Prostate gland (tissue), 2 donors: ENCODE results near the gene COL15A1. TPM values are rescaled to one million over a fixed set of nuclear protein-coding genes. Genes with fewer than 3 reads are reported as not detected.

Experiments
- DNase-seq: peaks from one replicate; pipeline ENCODE4 v3.0.0-alpha.2; 2019; ENCODE audit warnings: low spot score
- H3K27ac ChIP-seq, 2 donors: fragments of 200-600 bp; sonication (generic); 2 replicates each; pipeline ENCODE4 v1.5.1; 2017 to 2019
- H3K27me3 ChIP-seq: fragments of 200-600 bp; sonication (generic); replicated peaks from 2 replicates; pipeline ENCODE4 v1.5.1; 2019; ENCODE audit not compliant: insufficient read depth
- H3K36me3 ChIP-seq, 2 donors: fragments of 200-600 bp; sonication (generic); 1 replicate in 1 of 2; 2 replicates in 1 of 2; pipeline versions ENCODE4 v1.5.1 to v1.8.1; 2017 to 2019
- H3K4me1 ChIP-seq: fragments of 200-600 bp; sonication (generic); replicated peaks from 2 replicates; pipeline ENCODE4 v1.5.1; 2019
- H3K4me3 ChIP-seq, 2 donors: fragments of 200-600 bp; sonication (generic); 2 replicates each; pipeline ENCODE4 v1.5.1; 2017 to 2019
- H3K9me3 ChIP-seq: fragments of 200-600 bp; sonication (generic); 2 replicates; pipeline ENCODE4 v1.5.1; 2017
- CTCF ChIP-seq, 4 experiments: fragments of 200-600 bp in 2 of 4; fragments of 450-650 bp in 2 of 4; sonication (generic) in 2 of 4; IDR thresholded peaks; 1 replicate in 3 of 4; 2 replicates in 1 of 4; pipeline ENCODE4 v1.5.1; 2016 to 2019; ENCODE audit warnings: antibody characterized with exemption in 4 of 4, mild to moderate bottlenecking in 2 of 4, moderate library complexity in 2 of 4
- POLR2A ChIP-seq: fragments of 450-650 bp; IDR thresholded peaks from one replicate; pipeline ENCODE4 v1.6.1; 2016; ENCODE audit warnings: antibody characterized with exemption, mild to moderate bottlenecking
- POLR2AphosphoS5 ChIP-seq: sonication (generic); formaldehyde crosslinking; IDR thresholded peaks from one replicate; pipeline ENCODE4 v1.6.1; 2017; ENCODE audit warnings: antibody characterized with exemption
- WGBS: methylation state at CpG from one replicate; pipeline ENCODE4 v1.1.5; 2018; 5-methylcytosine and 5-hydroxymethylcytosine counted together
- intact Hi-C: fragments of 100-400 bp; cut with DNase I; formaldehyde crosslinking; loops from one replicate; pipeline ENCODE4 v1.14.2; 2022
- total RNA-seq, 2 donors: library from RNA; depleted of rRNA; stranded (reverse); fragments of >200 nt; gene quantifications; one replicate each; pipeline ENCODE4 v1.1.0, GENCODE V29; 2016

Gene COL15A1
- total RNA-seq, 2 donors from 2014 or later: 10.3 to 79.9 TPM

GRCh38 chr9:98927724-98928123 is 16.0 kb upstream of the COL15A1 start:
- H3K4me3 ChIP-seq: no peak overlapping the region
- H3K27ac ChIP-seq: no peak overlapping the region
- TF ChIP-seq CTCF (IDR thresholded peaks at IDR 0.05) (no peak), POLR2A (no peak), POLR2AphosphoS5 (no peak)
- no peaks in the 10 kb centered on the region for H3K36me3 ChIP-seq
- WGBS: 74% methylated on average over 6 of the region's 6 CpGs
- H3K4me1 ChIP-seq: no peaks in the 10 kb centered on the region
- intact Hi-C loops: no loop called here
- no peak for DNase-seq
- H3K27me3 ChIP-seq: no peaks in the 10 kb centered on the region
- H3K9me3 ChIP-seq: no peaks in the 10 kb centered on the region

- Histone ChIP-seq H3K4me3 (no peak overlapping the region), H3K36me3 (no peaks in the 10 kb centered on the region), H3K9me3 (no peaks in the 10 kb centered on the region), H3K4me1 (no peaks in the 10 kb centered on the region), H3K27me3 (no peaks in the 10 kb centered on the region), H3K27ac (no peak overlapping the region)
- TF ChIP-seq POLR2AphosphoS5 (no peak), POLR2A (no peak), CTCF (IDR thresholded peaks at IDR 0.05) (no peak)
- no peak for DNase-seq
- intact Hi-C loops: no loop called here
- 26% methylated on average over 2 of the region's 2 CpGs for WGBS
These were observed 14.6 kb upstream of the COL15A1 start for GRCh38 chr9:98929071-98929470.

GRCh38 chr9:98929895-98930341 is 13.8 kb upstream of the COL15A1 start:
- WGBS: 72% methylated on average over 10 of the region's 10 CpGs
- H3K9me3 ChIP-seq: no peaks in the 10 kb centered on the region
- no peaks in the 10 kb centered on the region for H3K36me3 ChIP-seq
- H3K27ac ChIP-seq: no peak overlapping the region
- no peaks in the 10 kb centered on the region for H3K4me1 ChIP-seq
- no peaks in the 10 kb centered on the region for H3K27me3 ChIP-seq
- no peak for DNase-seq
- no peak overlapping the region for H3K4me3 ChIP-seq
- intact Hi-C loops: no loop called here
- no peak for TF ChIP-seq POLR2AphosphoS5
- no peak for TF ChIP-seq POLR2A
- no peak for TF ChIP-seq CTCF (IDR thresholded peaks at IDR 0.05)

- WGBS: 94% methylated on average over 9 of the region's 9 CpGs
- Histone ChIP-seq H3K27ac (no peak overlapping the region), H3K27me3 (no peaks in the 10 kb centered on the region), H3K36me3 (no peaks in the 10 kb centered on the region), H3K4me3 (no peak overlapping the region), H3K9me3 (no peaks in the 10 kb centered on the region), H3K4me1 (no peaks in the 10 kb centered on the region)
- DNase-seq: no peak
- intact Hi-C loops: no loop called here
- no peak for TF ChIP-seq POLR2A
- TF ChIP-seq POLR2AphosphoS5: no peak
- no peak for TF ChIP-seq CTCF (IDR thresholded peaks at IDR 0.05)
These were observed 12.9 kb upstream of the COL15A1 start for GRCh38 chr9:98930792-98931191.

- H3K27ac ChIP-seq: no peak overlapping the region
- no peak overlapping the region for H3K4me3 ChIP-seq
- no peak for DNase-seq
- intact Hi-C loops: no loop called here
- no peaks in the 10 kb centered on the region for H3K36me3 ChIP-seq
- TF ChIP-seq POLR2A (no peak), CTCF (IDR thresholded peaks at IDR 0.05) (no peak)
- no peaks in the 10 kb centered on the region for H3K27me3 ChIP-seq
- H3K4me1 ChIP-seq: no peaks in the 10 kb centered on the region
- no peaks in the 10 kb centered on the region for H3K9me3 ChIP-seq
- 95% methylated on average over 8 of the region's 8 CpGs for WGBS
These were observed 11.9 kb upstream of the COL15A1 start for GRCh38 chr9:98931600-98932389.
